ENCODE data around the gene SPIRE1.

SPIRE1 gene

DNA sequence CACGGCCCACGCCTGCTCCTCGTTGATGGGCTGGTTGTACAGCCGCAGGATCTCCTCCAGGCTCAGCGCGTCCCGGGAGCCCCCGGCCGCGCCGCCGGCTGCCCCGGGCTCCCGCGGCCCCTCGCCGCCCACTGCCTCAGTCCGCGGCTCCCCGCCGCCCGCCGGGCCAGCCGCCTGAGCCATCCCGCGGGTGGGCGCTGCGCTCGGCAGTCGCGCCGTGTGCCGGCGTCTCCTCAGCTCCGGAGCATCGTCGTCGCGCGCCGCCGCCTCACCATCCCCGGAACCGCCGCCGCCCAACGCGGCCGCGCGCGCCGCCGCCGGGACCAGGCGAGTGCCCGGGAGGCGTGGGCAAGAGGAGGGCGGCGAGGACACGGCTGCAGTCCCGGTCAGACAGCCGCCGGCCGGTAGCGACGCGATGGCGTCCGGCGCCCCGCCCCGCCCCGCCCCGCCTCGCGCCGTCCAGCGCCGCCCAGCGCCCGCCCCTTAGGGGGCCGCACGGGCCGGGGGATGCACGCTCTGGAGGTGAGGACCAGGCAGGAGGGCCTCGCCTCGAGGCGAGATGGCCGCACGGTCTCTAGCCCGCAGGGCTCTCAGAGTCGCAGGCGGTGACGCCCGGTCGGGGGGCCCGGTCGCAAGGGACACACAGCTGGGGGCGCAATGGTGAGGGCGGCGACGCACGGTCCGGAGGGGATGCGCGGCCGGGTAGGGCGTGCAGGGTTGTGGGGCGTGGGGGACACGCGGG lies at the start of gene SPIRE1:
Gene SPIRE1, minus strand, starts transcription at position 424 of the 742 bp plus-strand sequence. Its CDS starts 241 bp downstream, at position 183.
- DNase-seq (ENCODE audit: low read depth in 2 of 2): peak; percentile 12 to 20

DNA sequence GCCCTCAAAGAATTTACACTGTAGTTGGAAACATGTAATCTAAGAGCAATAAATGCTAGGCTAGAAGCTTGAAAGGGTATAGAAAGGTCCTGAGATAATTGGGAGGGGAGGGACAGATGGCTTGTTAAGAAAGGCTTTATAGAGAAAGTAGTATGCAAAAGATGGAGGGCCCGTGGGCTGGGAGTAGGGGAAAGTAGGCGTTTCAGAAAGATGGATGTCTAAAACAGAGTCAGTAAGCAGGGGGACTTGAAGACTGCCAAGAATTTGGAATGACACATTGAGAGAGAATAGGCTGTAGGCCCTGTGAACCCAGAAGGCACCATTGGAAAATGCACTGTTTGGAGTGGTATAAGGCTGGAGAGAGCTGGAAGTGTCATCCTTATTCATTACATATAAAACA lies 45.8 kb upstream of the SPIRE1 start:
- no peak for DNase-seq (ENCODE audit: low read depth in 2 of 2)

DNA sequence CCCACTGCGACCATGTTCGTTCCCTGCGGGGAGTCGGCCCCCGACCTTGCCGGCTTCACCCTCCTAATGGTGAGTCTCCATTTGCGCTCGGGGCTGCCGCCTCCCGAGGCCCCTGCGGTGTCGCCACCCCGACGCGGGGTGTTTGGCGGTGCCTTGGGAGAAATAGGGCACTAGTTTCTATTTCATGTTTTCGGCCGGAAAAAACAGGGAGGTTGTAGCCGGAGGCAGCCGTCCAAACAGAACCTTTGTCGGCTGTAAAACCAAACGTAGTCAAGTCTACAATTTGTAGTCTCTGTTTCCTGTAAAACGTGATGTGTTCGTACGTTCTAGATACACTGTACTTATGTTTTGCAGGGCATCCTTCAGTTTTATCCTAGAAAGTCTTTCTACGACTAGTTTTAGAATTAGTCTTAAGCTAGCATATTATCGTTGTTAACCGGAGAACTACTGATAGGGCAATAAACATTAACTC lies 45.2 kb upstream of the SPIRE1 start:
- no peak for DNase-seq (ENCODE audit: low read depth in 2 of 2)

DNA sequence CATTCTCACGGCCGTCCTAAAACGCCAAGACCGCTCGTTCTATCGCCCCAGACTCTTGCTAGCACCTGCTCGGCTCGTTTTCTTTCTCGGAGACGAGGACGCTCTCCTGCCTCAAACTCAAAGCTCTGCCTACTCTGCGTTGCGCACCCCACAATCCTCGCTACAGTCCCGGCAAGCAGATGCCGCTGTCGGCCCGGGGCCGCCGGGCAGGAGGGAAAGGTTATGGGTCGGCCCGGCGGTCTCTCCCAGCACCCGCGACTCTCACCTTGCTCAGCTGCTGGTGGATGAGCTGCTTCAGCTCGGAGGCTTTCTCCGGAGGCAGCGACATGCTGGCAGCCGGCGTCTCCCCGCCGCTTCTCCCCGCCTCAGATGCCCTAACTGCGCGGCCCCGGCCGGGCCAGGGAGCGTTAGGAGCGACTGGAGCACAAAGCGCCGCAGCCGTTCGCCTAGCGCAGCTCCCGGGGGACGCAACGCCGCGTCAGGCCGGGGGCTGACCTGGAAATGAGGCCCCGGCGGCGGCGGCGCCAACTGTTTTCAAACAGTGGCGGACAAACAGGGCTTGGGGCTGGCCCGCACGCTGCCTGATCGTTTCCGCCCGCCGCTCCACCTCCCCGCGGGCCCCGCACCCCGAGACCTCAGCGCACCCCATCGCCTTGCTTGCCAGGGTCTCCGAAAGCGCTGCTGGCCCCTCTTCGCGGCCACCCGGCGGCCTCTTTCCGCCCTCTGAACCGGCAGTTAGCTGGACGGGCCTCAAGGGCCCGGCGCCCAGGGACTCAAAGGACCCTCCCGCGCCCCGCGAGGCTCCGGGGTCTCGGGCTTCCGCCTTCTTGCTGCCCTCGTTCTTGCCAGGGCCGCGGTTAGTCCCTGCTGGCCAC lies 44.6 kb upstream of the SPIRE1 start, which contains the start of the genes CEP76 and PSMG2:
Gene CEP76, minus strand, starts transcription at position 503 of the 875 bp plus-strand sequence. Its CDS starts 175 bp downstream, at position 328.
Gene PSMG2, plus strand, starts transcription at position 822 of the 875 bp plus-strand sequence. CDS start 66 bp downstream, outside the sequence.
- peak; percentile 76 to 83 for DNase-seq (ENCODE audit: low read depth in 2 of 2)

- DNase-seq (ENCODE audit: low read depth in 2 of 2): no peak
These were observed 43.3 kb upstream of the SPIRE1 start for GRCh38 chr18:12701161-12701560.

- no peak for DNase-seq (ENCODE audit: low read depth in 2 of 2)
These were observed 41.8 kb upstream of the SPIRE1 start for GRCh38 chr18:12699747-12700146.

DNA sequence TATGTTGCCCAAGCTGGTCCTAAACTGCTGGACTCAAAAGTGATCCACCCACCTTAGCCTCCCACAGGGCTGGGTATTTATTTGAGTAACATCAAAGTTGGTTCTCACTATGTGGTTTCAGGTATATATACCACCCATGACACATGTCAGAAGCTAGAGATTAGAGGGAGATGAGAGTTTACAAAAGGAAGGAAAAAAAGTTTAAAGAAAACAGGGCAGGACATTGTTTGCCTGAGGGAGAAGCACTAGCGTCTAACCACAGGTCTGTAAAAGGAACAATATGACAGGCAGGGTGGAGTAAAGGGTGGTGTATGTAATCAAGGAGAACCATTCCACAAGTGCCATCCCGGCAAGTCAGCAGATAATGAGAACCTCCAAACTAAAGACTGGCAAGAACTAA lies 36.1 kb upstream of the SPIRE1 start:
- DNase-seq (ENCODE audit: low read depth in 2 of 2): no peak

GRCh38 chr18:12692206-12692605 lies 34.3 kb upstream of the SPIRE1 start:
- no peak for DNase-seq (ENCODE audit: low read depth in 2 of 2)

GRCh38 chr18:12689256-12689850 lies 31.4 kb upstream of the SPIRE1 start:
- no peak for DNase-seq (ENCODE audit: low read depth in 2 of 2)

DNA sequence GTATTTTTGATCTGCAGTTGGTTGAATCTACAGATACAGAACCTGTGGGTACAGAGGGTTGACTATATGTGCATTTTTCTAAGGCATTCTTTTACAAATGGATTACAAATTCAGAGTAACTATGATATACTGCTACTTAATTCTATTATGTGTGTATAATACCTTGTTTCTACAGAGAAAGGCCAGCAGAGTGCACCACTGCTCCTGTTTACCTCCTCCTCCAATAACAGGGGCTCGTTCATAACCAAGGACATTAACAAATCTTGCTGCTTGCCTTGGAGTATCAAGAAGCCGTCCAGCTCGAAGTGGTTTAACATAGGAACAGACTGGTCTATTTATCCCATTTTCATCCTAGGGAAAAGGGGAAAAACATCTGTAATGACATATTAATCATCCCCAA lies 28.2 kb upstream of the SPIRE1 start:
- DNase-seq (ENCODE audit: low read depth in 2 of 2): no peak

- DNase-seq (ENCODE audit: low read depth in 2 of 2): no peak
These were observed 21.4 kb upstream of the SPIRE1 start for GRCh38 chr18:12679183-12679786.

DNA sequence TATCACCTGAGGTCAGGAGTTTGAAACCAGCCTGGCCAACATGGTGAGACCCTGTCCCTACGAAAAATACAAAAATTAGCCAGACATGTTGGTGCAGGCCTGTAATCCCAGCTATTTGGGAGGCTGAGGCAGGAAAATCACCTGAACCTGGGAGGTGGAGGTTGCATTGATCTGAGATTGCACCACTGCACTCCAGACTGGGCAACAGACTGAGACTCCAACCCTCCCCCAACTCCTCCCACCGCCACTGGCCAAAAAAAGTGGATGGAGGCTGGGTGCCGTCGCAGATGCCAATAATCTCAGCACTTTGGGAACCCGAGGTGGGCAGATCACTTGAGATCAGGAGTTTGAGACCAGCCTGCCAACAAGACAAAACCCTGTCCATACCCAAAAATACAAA lies 10.1 kb upstream of the SPIRE1 start:
- DNase-seq (ENCODE audit: low read depth in 2 of 2): no peak

GRCh38 chr18:12659904-12660605 lies 2.1 kb upstream of the SPIRE1 start:
- peak in 1 of 2 donors; percentile 24 for DNase-seq (ENCODE audit: low read depth in 2 of 2)

DNA sequence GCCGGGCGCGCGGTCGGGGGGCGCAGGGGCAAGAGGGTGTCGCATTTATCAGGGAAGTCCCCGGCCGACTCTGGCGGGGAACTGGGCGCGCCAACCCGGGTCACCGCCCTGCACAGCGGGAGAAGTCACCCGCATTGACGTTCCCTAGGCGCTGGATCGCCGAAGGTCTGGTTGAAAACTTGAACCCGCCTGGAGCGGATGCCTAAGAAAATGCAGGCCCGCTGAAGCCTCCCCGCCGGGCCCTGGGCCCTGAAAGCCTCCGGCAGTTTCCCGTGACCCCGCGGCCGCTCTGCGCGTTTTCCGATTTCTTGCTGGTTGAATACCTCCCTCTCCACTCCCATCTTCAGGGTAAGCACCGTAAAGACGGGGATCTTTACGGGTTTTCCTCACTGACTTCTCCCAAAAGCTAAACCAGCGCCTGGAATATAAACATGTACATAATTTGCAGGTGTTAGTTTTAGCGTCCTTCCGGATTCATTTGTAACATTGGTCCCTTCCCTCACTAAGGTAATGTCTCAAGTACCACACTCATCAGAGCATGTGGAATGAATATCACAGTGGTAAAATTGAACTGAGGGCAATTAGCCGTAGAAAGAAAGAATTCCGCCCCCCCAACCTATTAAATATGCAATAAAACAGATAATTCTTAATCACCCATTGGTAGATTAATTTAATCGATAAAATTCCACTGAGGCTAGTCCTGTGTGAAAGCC lies 675 bp upstream of the SPIRE1 start:
- peak in 1 of 2 donors; percentile 5 for DNase-seq (ENCODE audit: low read depth in 2 of 2)

DNA sequence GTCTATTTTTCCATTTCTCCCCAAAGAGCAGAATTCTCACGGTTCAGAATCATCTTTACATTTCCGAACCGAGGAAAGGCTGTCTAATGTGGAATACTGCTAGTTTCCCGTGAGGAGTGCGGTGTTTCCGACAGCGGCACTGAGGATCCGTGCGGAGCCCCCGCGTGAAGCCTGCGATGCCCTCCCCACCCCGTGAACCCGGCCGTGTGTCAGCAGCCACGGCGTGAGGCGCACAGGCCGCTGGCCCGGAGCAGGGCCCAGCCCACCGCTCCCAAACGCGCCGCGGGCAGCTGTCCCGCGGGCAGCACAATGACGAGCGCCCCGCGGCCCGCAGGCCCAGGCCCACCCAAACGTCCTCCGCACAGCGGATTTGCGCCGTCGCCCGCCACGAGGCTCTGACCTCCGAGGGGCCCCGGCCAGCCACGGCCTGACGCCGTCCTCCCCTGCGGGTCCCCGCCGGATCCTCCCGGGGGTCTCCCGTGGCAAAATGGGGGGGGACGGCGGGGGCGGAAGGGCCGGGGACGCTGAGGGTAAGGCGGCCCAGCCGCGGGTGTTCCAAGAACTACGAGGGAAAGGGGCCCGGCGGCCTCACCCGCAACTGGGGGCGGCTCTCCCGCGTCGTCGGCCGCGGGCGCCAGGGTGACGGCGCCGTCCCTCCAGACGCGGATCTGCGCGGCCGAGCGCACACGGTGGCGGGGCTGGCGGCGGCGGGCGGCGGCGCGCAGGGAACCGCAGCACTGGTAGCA lies 796 bp downstream of the SPIRE1 start:
- DNase-seq (ENCODE audit: low read depth in 2 of 2): peak; percentile 7 to 22

DNA sequence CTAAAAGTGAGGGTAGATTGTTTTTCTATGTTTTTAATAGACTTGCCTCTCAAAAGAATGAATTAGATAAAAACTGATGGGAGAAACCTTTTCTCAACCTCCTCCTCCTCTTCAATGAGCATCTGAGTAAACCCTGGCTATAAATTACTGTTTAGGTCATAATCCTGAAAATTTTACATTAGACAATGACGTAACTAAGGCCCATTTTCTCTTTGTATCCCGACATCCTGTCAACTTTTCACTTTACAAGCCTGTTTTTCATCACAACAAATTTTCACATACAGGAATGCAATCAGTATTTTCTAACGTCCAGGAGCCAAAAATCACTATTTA lies 1.3 kb downstream of the SPIRE1 start:
- no peak for DNase-seq (ENCODE audit: low read depth in 2 of 2)

DNA sequence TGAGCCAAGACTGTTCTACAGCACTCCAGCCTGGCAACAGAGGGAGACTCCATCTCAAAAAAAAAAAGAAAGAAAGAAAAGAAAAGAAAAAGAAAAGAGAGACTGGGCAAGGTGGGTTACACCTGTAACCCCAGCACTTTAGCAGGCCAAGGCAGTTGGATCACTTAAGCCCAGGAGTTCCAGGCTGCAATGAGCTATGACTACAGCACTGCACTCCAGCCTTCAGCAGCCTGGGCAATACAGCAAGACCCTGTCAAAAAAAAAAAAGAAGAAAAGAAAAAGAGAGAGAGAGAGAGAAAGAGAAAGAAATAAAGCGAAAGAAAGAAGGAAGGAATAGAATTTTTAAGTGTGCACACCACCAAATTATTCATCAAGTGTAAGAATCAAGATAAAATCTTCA lies 2.9 kb downstream of the SPIRE1 start:
- DNase-seq (ENCODE audit: low read depth in 2 of 2): no peak

DNA sequence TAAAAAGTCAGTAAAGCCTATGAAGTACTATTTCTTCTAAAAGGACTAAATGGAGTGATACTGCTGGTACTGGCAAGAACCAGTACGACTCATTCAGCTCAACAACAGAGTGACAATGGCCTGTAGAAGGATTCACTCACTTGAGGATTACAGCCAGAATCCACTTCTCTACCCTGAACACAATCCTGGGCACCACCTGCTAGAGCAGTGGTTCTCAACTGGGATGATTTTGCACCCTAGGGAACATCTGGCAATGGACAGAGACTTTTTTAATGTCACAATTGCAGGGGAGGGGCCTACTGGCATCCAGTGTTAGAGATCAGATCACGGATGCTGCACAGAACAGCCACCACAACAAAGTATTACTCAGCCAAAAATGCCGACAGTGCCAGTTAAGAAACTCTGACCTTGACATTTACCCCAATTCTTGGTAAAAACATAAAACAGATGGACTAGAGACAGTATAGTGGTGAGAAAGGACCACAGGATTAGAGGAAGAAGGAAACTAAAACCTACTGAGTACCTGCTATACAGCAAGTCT lies 5.0 kb downstream of the SPIRE1 start:
- no peak for DNase-seq (ENCODE audit: low read depth in 2 of 2)

DNA sequence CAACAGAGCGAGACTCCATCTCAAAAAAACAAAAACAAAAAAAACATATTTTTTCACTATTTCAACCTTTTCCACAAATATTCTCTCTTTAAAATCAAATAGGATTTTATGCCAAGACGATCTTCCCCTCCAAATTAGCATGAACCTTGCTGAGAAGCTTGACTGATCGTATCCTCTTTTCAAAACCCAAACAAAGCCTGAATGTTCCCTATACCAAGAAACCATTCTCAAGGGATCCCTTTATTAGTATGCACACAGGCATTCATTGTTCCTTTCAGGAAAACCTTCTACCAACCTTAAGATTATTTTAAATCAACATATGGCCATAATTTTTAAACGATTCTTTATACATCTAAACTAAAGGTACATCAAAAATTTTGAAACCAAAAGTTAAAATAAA lies 6.3 kb downstream of the SPIRE1 start:
- no peak for DNase-seq (ENCODE audit: low read depth in 2 of 2)

- no peak for DNase-seq (ENCODE audit: low read depth in 2 of 2)
These were observed 10.1 kb downstream of the SPIRE1 start for GRCh38 chr18:12647773-12648172.

All from stimulated activated CD4-positive, alpha-beta T cell treated with anti-CD3 and anti-CD28 coated beads, Interleukin-4, amount 100 ng/mL, for 48 hours (primary cell).